SW 1271 (cell line): ENCODE results near the gene PIK3AP1.
"Not testable (repeated sequence)": the region's sequence is repeated elsewhere in the genome, so short reads cannot be mapped to it uniquely, and the experiment has no call there.

Experiments
- DNase-seq, 2 experiments: peaks; one replicate each; lab custom pipeline; 2025; lab: John Stamatoyannopoulos, UW

Gene PIK3AP1

DNA sequence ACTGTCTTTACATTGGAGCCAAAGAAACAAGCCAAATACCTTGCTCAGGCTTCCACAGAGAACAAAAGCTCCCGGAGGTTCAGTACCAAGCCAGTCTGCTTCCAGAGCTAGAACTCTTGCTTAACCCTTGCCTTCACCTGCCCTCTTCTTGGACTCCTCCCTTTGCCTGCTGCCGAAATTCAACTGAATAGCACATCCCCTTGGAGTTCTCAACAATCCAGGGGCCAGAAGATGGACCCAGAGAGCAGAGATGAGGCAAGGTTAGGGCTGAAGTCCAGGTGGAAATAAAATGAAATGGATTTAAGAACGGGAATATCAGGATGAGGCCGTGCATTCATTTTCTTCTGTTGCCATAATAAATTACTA is 876 bp upstream of the PIK3AP1 start:
- DNase-seq = no peak

DNA sequence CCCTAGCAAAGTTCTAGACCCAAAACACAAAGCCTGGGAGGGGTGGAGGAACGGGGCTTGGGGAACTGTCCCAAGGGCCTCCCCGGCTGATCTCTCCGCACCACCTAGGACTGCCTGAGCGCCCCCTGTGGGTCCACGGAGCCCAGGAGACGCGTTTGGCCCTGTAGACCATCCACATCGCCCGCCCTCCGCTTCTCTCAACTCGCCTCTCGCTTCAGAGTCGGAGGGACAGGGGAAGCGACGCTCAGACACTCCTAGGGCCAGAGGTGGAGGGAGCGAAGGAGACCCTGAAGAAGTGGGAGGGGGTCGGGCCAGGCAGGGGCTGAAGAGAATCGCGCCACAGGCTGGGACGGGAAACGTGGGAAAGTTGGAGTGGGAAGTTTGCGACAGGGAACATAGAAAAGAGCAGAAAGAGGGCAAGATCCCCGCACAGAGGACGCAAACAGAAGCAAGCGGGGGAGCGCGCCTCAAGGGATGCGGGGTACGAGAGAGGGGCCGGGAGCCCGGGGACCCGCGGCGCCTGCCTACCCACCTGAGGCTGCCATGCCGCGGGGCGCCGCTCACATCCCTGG is 378 bp downstream of the PIK3AP1 start:
- no peak for DNase-seq

DNA sequence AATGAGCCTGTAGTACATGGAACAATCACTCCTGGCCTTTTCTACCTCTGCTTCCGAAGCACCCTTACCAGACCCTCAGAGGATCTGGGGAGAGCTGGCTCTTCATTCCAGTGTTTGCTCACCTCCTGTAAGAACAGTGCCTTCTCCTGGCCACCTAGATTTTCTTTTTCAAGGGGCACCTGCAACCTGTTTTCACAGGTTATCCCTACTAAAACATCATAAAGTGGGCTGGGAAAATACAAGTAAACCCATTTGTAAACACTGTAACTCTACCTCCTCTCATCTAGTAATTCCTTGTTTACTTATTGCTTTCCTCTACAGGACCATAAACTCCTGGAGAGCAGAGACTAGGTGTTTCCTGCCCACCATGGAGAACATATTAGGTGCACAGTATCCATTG is 1.1 kb downstream of the PIK3AP1 start:
- DNase-seq = no peak

DNA sequence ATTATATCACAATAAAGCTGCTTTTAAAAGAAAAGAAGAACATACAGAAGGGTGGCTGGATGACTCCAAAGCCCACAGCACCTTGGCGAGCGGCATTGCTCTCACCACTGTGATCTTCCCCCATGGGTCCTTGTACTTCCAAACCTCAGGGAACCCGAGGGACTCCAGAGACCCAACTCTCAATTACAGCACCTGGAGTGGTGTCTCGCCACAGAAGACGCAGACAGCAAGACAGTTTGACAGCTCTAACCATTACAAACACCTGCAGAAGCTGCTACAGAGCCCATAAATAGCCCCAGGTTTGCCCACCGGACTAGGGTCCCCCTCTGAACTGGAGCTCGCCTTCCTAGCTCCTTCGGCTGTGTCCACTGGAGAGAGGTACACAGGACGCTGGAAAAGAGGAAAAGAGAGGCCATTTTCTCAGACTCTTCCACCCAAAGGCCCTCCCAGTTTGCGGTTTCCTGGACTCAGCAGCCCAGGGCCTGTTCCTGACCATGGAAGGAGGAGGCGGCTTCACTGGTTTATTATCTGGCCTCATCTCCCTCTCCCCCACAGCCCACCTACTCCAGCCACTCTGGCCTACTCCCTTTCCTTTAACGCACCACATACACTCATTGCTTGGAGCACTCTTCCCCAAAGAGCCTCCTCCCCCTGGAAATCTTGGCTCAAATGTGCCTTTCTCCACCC is 1.9 kb downstream of the PIK3AP1 start:
- DNase-seq = no peak

DNA sequence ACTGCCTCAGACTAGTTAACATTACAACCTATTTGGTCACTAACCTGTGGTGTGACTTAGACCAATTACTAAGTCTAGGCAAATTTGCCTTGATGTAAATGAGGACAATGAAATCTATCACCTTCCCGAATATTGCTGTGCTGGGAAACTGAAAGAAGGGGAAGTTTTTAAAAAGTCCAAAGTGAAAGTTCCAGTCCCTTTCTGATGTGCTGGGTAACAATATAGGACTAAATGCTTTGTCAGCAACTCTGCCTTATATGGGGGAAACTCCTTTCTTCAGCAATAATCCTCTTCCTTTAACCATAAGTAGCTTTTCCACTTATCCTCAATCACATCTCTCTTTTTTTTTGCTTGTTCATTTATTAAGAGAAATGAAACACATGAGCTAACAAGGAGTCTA is 3.9 kb downstream of the PIK3AP1 start:
- no peak for DNase-seq

DNA sequence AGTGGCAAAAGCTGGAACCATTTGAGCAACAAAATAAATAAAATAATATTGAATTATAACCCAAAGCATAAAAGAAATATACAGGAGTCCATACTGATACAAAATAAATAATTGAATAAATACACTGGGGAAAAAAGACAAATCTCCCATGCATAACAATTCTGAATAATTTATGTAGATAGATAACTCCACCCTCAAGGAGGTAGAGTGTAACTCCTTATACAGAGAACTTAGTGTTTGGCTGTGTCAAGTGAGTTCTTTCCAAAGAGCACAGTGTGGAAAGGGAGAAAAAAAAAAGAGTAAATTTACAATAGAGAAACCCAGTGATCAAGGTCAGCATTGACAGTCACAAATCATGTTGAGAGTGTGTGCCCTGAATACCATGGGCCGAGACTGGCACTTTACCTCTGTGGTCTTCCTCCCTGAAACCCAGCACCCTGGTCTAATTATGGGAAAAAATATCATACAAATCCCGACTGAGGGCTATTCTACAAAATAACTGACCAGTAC is 5.5 kb downstream of the PIK3AP1 start:
- DNase-seq = no peak

- DNase-seq = no peak
Measured at GRCh38 chr10:96714031-96714590, 6.2 kb downstream of the PIK3AP1 start.

GRCh38 chr10:96712662-96713271 is 7.5 kb downstream of the PIK3AP1 start:
- DNase-seq = no peak

- DNase-seq = no peak
Measured at GRCh38 chr10:96711048-96711728, 9.1 kb downstream of the PIK3AP1 start.

GRCh38 chr10:96709525-96709924 is 10.8 kb downstream of the PIK3AP1 start:
- no peak for DNase-seq

- DNase-seq = no peak
Measured at GRCh38 chr10:96708996-96709395, 11.3 kb downstream of the PIK3AP1 start.

GRCh38 chr10:96708456-96708855 is 11.9 kb downstream of the PIK3AP1 start:
- DNase-seq = no peak

DNA sequence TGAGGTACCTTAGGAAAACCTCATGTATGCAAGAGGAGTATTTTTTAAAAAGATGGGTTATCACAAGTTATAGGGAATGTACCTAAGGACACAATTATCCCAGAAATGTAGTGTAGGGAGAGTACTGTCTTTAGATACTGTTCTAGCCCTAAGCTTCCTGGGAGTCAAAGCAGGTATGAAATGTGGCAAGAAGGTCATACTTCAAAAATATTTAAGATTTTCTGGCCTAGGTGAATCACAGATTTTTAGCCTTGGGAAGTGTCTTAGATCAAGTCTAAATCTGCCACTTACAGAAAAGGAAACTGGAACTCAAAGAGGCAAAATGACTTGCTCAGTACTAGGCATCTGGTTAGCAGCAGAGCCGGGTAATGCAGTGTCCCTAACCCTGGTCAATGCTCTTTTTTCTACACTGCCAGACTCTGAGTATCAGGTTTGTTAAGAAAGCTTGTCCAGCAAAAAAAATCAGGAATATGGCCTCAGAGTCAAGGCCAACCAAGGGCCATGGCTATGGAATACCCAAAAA is 13.9 kb downstream of the PIK3AP1 start:
- no peak for DNase-seq

GRCh38 chr10:96705134-96705533 is 15.2 kb downstream of the PIK3AP1 start:
- no peak for DNase-seq

- DNase-seq = no peak
Measured at GRCh38 chr10:96704563-96704962, 15.8 kb downstream of the PIK3AP1 start.

DNA sequence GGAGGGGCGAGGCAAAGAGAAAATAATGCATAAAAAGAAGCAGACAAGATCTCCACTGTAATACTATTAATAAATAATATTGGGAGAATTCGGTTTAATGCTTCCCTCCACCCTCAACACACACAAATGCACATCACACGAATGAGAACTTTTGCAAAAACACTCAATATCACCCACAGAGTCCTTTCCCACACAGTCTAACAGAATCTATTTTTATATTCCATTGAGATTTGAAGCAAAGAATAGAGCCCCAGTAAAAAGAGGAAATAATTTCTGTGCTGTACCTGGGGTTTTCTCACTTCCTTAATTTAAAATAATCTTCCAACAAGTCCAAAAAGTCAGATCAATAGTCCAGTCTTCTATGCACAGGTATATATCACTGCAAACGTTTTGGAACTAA is 17.0 kb downstream of the PIK3AP1 start:
- DNase-seq = no peak

GRCh38 chr10:96701265-96701664 is 19.0 kb downstream of the PIK3AP1 start:
- DNase-seq = no peak

DNA sequence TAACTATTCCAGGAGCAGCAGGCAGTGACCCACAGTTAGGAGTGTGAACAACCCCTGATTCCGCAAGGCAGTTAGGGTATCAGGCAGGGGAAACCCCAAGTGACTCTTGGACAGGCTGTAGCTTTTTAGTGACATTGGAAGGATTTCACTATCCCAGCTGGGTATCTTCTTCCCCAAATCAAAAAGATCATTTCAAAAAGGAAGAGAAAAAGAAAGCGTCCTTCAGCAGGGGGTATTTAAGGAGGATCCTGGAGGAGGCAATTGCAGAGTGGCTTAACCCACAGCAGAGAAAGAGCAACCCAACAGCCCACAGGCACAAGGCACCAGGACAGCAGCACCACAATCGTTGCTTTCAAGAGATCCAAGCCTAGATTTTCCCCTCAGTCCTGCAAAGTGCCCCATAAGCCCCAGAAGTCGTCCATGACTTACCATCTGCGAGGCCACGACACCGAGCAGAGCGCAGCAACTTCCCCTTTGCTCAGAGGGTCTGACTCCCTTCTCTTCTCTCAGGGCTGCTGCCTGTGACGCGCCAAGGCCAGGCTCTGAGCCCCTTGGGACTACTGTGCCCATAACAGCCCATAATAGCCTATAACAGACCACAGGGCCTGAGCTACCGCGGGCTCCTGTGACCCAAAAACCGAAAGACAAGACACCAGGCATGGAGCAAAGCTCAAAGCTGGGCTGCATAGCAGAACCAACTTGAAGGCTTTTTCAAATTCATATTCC is 19.8 kb downstream of the PIK3AP1 start:
- DNase-seq = no peak

GRCh38 chr10:96699613-96700012 is 20.7 kb downstream of the PIK3AP1 start:
- DNase-seq = no peak

DNA sequence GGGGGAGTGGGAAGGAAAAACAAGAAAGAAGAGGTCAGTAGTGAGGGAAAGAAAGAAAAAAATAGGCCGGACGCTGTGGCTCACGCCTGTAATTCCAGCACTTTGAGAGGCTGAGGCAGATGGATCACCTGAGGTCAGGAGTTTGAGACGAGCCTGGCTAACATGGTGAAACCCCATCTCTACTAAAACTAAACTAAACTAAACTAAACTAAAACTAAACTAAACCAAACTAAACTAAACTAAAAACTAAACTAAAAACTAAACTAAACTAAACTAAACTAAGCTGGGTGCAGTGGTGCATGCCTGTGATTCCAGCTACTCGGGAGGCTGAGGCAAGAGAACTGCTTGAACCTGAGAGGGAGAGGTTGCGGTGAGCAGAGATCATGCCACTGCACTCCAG is 22.0 kb downstream of the PIK3AP1 start:
- not testable (repeated sequence) for DNase-seq

DNA sequence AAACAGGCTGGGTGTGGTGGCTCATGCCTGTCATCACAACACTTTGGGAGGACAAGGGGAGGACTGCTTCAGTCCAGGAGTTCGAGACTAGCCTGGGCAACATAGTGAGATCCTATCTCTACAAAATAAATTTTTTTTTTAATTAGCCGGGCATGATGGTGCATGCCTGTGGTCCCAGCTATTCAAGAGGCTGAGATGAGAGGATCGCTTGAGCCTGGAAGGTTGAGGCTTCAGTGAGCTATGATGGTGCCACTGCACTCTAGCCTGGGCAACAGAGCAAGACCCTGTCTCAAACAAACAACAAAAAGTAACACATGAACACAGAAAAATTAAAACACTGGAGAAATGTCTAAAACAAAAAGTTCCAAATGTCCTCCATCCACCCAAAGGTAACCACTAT is 22.9 kb downstream of the PIK3AP1 start:
- no peak for DNase-seq
